GM18505 (cell line): ENCODE results near the gene CRTC3.

Source experiments
- ATAC-seq: cut with Tn5 transposase; IDR thresholded peaks from one replicate; pipeline ENCODE4 v1.9.1; 2021; ENCODE audit not compliant: unreplicated experiment
- POLR2A ChIP-seq: IDR thresholded peaks from 4 replicates; pipeline ENCODE4 v1.6.1; 2011; ENCODE audit warnings: borderline replicate concordance; ENCODE audit not compliant: insufficient read depth, insufficient read length; ENCODE audit errors: extremely low read depth

The CRTC3 gene

GRCh38 chr15:90581771-90582352 lies 52.1 kb downstream of the CRTC3 start:
- TF ChIP-seq POLR2A, result no peak
- ATAC-seq, result no peak

GRCh38 chr15:90582553-90582952 lies 52.8 kb downstream of the CRTC3 start:
- no peak for ATAC-seq
- no peak for TF ChIP-seq POLR2A

- no peak for ATAC-seq
- no peak for TF ChIP-seq POLR2A
Measured at GRCh38 chr15:90583471-90584252, 53.9 kb downstream of the CRTC3 start.

- TF ChIP-seq POLR2A, result no peak
- no peak for ATAC-seq
Measured at GRCh38 chr15:90584841-90585240, 55.1 kb downstream of the CRTC3 start.

GRCh38 chr15:90585863-90586262 lies 56.1 kb downstream of the CRTC3 start:
- ATAC-seq, result no peak

GRCh38 chr15:90586948-90587347 lies 57.2 kb downstream of the CRTC3 start:
- no peak for ATAC-seq
- TF ChIP-seq POLR2A, result no peak

More at GRCh38 chr15:90585863-90586262, 56.1 kb downstream of the CRTC3 start:
- no peak for TF ChIP-seq POLR2A

- no peak for ATAC-seq
- no peak for TF ChIP-seq POLR2A
Measured at GRCh38 chr15:90588427-90588826, 58.7 kb downstream of the CRTC3 start.

GRCh38 chr15:90591524-90591923 lies 61.8 kb downstream of the CRTC3 start:
- no peak for ATAC-seq
- TF ChIP-seq POLR2A, result no peak

GRCh38 chr15:90592131-90592881 lies 62.6 kb downstream of the CRTC3 start:
- no peak for ATAC-seq
- no peak for TF ChIP-seq POLR2A

- no peak for TF ChIP-seq POLR2A
Measured at GRCh38 chr15:90593499-90594158, 63.9 kb downstream of the CRTC3 start.

GRCh38 chr15:90594301-90594738 lies 64.6 kb downstream of the CRTC3 start:
- ATAC-seq, result peak; percentile 32

More at GRCh38 chr15:90593499-90594158, 63.9 kb downstream of the CRTC3 start:
- ATAC-seq, result no peak

GRCh38 chr15:90595763-90596155 lies 66.0 kb downstream of the CRTC3 start:
- ATAC-seq, result no peak
- peak; percentile 29 for TF ChIP-seq POLR2A

More at GRCh38 chr15:90594301-90594738, 64.6 kb downstream of the CRTC3 start:
- no peak for TF ChIP-seq POLR2A

GRCh38 chr15:90596943-90597342 lies 67.2 kb downstream of the CRTC3 start:
- TF ChIP-seq POLR2A, result no peak
- ATAC-seq, result no peak

GRCh38 chr15:90597577-90597976 lies 67.9 kb downstream of the CRTC3 start:
- no peak for TF ChIP-seq POLR2A
- no peak for ATAC-seq

GRCh38 chr15:90598031-90598577 lies 68.4 kb downstream of the CRTC3 start:
- peak; percentile 55 for TF ChIP-seq POLR2A
- no peak for ATAC-seq
